GM23338 (cell line): ENCODE measurements around the gene TAF4. TPM values are rescaled to one million over a fixed set of nuclear protein-coding genes. Genes with fewer than 3 reads are reported as not detected.

ENCODE experiments used
- ATAC-seq: fragments of 200-7000 bp; cut with Tn5 transposase; 3 replicates; pipeline ENCODE4 v1.9.1; 2020
- DNase-seq: peaks from one replicate; pipeline ENCODE4 v3.0.0-alpha.2; 2015; ENCODE audit warnings: low spot score
- H2AFZ ChIP-seq: fragments of 200-600 bp; sonication (generic); 2 replicates; pipeline ENCODE4 v1.8.0; 2016; ENCODE audit warnings: antibody characterized with exemption, mild to moderate bottlenecking, moderate library complexity
- H3F3A ChIP-seq: fragments of 200-600 bp; sonication (generic); replicated peaks from 2 replicates; pipeline ENCODE4 v1.8.0; 2017; ENCODE audit warnings: antibody characterized with exemption, mixed run types, low read depth
- H3K27ac ChIP-seq: fragments of 200-600 bp; sonication (generic); 2 replicates; pipeline ENCODE4 v1.6.1; 2016; ENCODE audit warnings: low read depth
- H3K27me3 ChIP-seq: fragments of 200-600 bp; sonication (generic); 2 replicates; pipeline ENCODE4 v1.8.0; 2016; ENCODE audit warnings: mild to moderate bottlenecking, mixed run types, moderate library complexity; ENCODE audit not compliant: insufficient read depth
- H3K36me3 ChIP-seq: fragments of 200-600 bp; sonication (generic); 2 replicates; pipeline ENCODE4 v1.8.0; 2016; ENCODE audit warnings: mild to moderate bottlenecking; ENCODE audit not compliant: insufficient read depth
- H3K4me1 ChIP-seq: fragments of 200-600 bp; sonication (generic); 2 replicates; pipeline ENCODE4 v1.8.0; 2016; ENCODE audit warnings: mild to moderate bottlenecking, moderate library complexity; ENCODE audit not compliant: insufficient read depth
- H3K4me2 ChIP-seq: fragments of 200-600 bp; sonication (generic); 2 replicates; pipeline ENCODE4 v1.7.1; 2017; ENCODE audit warnings: mixed run types
- H3K4me3 ChIP-seq: fragments of 200-600 bp; sonication (generic); 2 replicates; pipeline ENCODE4 v1.6.1; 2016; ENCODE audit warnings: mixed run types
- H3K79me2 ChIP-seq: fragments of 200-600 bp; sonication (generic); replicated peaks from 2 replicates; pipeline ENCODE4 v1.8.0; 2017; ENCODE audit warnings: mild to moderate bottlenecking; ENCODE audit not compliant: insufficient read depth
- H3K9me2 ChIP-seq: fragments of 200-600 bp; sonication (generic); 2 replicates; pipeline ENCODE4 v1.8.0; 2017; ENCODE audit not compliant: insufficient read depth
- H4K20me1 ChIP-seq: fragments of 200-600 bp; sonication (generic); replicated peaks from 2 replicates; pipeline ENCODE4 v1.8.0; 2017; ENCODE audit warnings: mild to moderate bottlenecking; ENCODE audit not compliant: insufficient read depth
- H3K27ac Mint-ChIP-seq: 2 replicates; pipeline ENCODE4 v1.8.0; 2020; ENCODE audit warnings: inconsistent platforms, mild to moderate bottlenecking, moderate library complexity, mixed read lengths
- H3K27me3 Mint-ChIP-seq: 3 replicates; pipeline ENCODE4 v1.8.0; 2022; ENCODE audit warnings: low read depth, mild to moderate bottlenecking, moderate library complexity, mixed read lengths, inconsistent platforms; ENCODE audit not compliant: insufficient read depth, poor library complexity
- H3K36me3 Mint-ChIP-seq: 3 replicates; pipeline ENCODE4 v1.8.0; 2021; ENCODE audit warnings: low read depth, mild to moderate bottlenecking, inconsistent platforms, moderate library complexity, mixed read lengths
- H3K4me1 Mint-ChIP-seq: 3 replicates; pipeline ENCODE4 v1.8.0; 2020; ENCODE audit warnings: mild to moderate bottlenecking, inconsistent platforms, mixed read lengths
- H3K4me3 Mint-ChIP-seq: 3 replicates; pipeline ENCODE4 v1.8.0; 2021; ENCODE audit warnings: moderate library complexity, mild to moderate bottlenecking, inconsistent platforms, mixed read lengths
- H3K9me3 Mint-ChIP-seq: 3 replicates; pipeline ENCODE4 v1.8.0; 2020; ENCODE audit warnings: moderate library complexity, mild to moderate bottlenecking, inconsistent platforms, mixed read lengths
- CREB1 ChIP-seq: fragments of 250-450 bp; sonication (Bioruptor Pico); IDR thresholded peaks from 2 replicates; pipeline ENCODE4 v1.5.0; 2020; ENCODE audit warnings: low read depth, mild to moderate bottlenecking, moderate library complexity
- CTCF ChIP-seq, 2 experiments: fragments of 200-600 bp in 1 of 2; sonication (generic) in 1 of 2; conservative IDR thresholded peaks; 2 replicates each; pipeline versions ENCODE4 v1.5.1 to v1.6.1; 2016 to 2017; ENCODE audit warnings: antibody characterized with exemption in 2 of 2, low read depth in 2 of 2, mild to moderate bottlenecking in 2 of 2, moderate library complexity in 1 of 2
- ETS1 ChIP-seq: IDR thresholded peaks from 2 replicates; pipeline ENCODE4 v1.6.1; 2016; ENCODE audit warnings: antibody characterized with exemption
- EZH2 ChIP-seq: fragments of 200-600 bp; sonication (generic); IDR thresholded peaks from one replicate; pipeline ENCODE4 v1.8.0; 2017; ENCODE audit warnings: antibody characterized with exemption, mild to moderate bottlenecking, low read depth; ENCODE audit not compliant: unreplicated experiment
- EZH2phosphoT487 ChIP-seq: fragments of 200-600 bp; sonication (generic); IDR thresholded peaks from one replicate; pipeline ENCODE4 v1.8.1; 2018; ENCODE audit warnings: antibody characterized with exemption; ENCODE audit not compliant: unreplicated experiment
- JUNB ChIP-seq: IDR thresholded peaks from one replicate; pipeline ENCODE4 v1.6.1; 2016; ENCODE audit warnings: antibody characterized with exemption; ENCODE audit not compliant: unreplicated experiment
- NANOG ChIP-seq: IDR thresholded peaks from 2 replicates; pipeline ENCODE4 v1.6.1; 2016; ENCODE audit warnings: antibody characterized with exemption, borderline replicate concordance
- POLR2AphosphoS5 ChIP-seq: IDR thresholded peaks from 2 replicates; pipeline ENCODE4 v1.6.1; 2016; ENCODE audit warnings: antibody characterized with exemption, low read depth
- REST ChIP-seq: IDR thresholded peaks from one replicate; pipeline ENCODE4 v1.6.1; 2018; ENCODE audit warnings: antibody characterized with exemption; ENCODE audit not compliant: unreplicated experiment
- ZNF114 ChIP-seq: fragments of 250-450 bp; sonication (Bioruptor Pico); IDR thresholded peaks from 2 replicates; pipeline ENCODE4 v1.5.0; 2020; ENCODE audit warnings: mild to moderate bottlenecking, moderate library complexity
- polyA plus RNA-seq: library from polyadenylated mRNA; unstranded; fragments of >200 nt; fragmentation: Nextera tagmentation; extraction: Ambion mirVana; gene quantifications from 2 replicates; pipeline ENCODE4 v1.2.1, GENCODE V29; 2016
- total RNA-seq: library from RNA; depleted of rRNA; stranded (reverse); fragments of >200 nt; shearing (Covaris generic); gene quantifications from 2 replicates; pipeline ENCODE4 v1.2.3, GENCODE V29; 2014

The TAF4 gene
- total and polyA plus RNA-seq, 2 experiments from 2014 or later: 7.2 to 60.0 TPM

- TF ChIP-seq ETS1: no peak
- no peak for TF ChIP-seq POLR2AphosphoS5
- no peak for TF ChIP-seq EZH2phosphoT487
- no peak for TF ChIP-seq EZH2
- no peak for TF ChIP-seq CTCF (conservative IDR thresholded peaks at IDR 0.05; ENCODE audit: low read depth in 2 of 2)
- TF ChIP-seq JUNB: no peak
- no peak for TF ChIP-seq ZNF114 (CRISPR knock-in tag)
Measured at GRCh38 chr20:62050166-62051120, 15.2 kb downstream of the TAF4 start (continued).

GRCh38 chr20:62049342-62050165 lies 16.1 kb downstream of the TAF4 start:
- Histone ChIP-seq H3K9me2 (no peaks in the 10 kb centered on the region), H3K27me3 (no peaks in the 10 kb centered on the region), H3K36me3 (no peaks in the 10 kb centered on the region), H3K4me3 (no peak overlapping the region), H3K79me2 (peaks cover 99% of the 10 kb centered on the region), H2AFZ (no peak overlapping the region), H3K4me1 (peaks cover 26% of the 10 kb centered on the region), H3K4me2 (no peak overlapping the region), H3K27ac (no peak overlapping the region), H4K20me1 (peaks cover 63% of the 10 kb centered on the region), H3F3A (no peaks in the 10 kb centered on the region)
- peaks cover 22% of the 10 kb centered on the region for H3K27me3 Mint-ChIP-seq
- H3K27ac Mint-ChIP-seq: no peak overlapping the region
- H3K4me3 Mint-ChIP-seq: no peak overlapping the region
- no peaks in the 10 kb centered on the region for H3K9me3 Mint-ChIP-seq
- peaks cover 7% of the 10 kb centered on the region; the same call in 1 of the 3 replicates for H3K36me3 Mint-ChIP-seq
- DNase-seq: no peak
- ATAC-seq: no peak
- H3K4me1 Mint-ChIP-seq: peaks cover 62% of the 10 kb centered on the region
- TF ChIP-seq NANOG: no peak
- TF ChIP-seq EZH2phosphoT487: no peak
- TF ChIP-seq CREB1 (CRISPR knock-in tag): no peak
- no peak for TF ChIP-seq ZNF114 (CRISPR knock-in tag)
- no peak for TF ChIP-seq JUNB
- no peak for TF ChIP-seq REST
- no peak for TF ChIP-seq POLR2AphosphoS5
- no peak for TF ChIP-seq EZH2
